HepG2 (cell line): ENCODE data around the gene TTLL10. TPM values are rescaled to one million over a fixed set of nuclear protein-coding genes. Genes with fewer than 3 reads are reported as not detected.
A peak's percentile ranks its signal among the peaks of the same experiment; 100 is the strongest.

Experiments used
- ARNTL ChIP-seq: sonication (generic); formaldehyde crosslinking; IDR thresholded peaks from 2 replicates; pipeline ENCODE4 v1.4.0; 2020; ENCODE audit warnings: mild to moderate bottlenecking, missing genetic modification reagents
- BCL6 ChIP-seq: IDR thresholded peaks from 2 replicates; pipeline ENCODE4 v1.6.1; 2016; ENCODE audit warnings: missing genetic modification reagents, missing compliant biosample characterization
- CHD4 ChIP-seq: fragments of 200-600 bp; sonication (generic); IDR thresholded peaks from 2 replicates; pipeline ENCODE4 v1.7.0; 2017; ENCODE audit warnings: mild to moderate bottlenecking, low read length, borderline replicate concordance
- FOXJ3 ChIP-seq: sonication (generic); formaldehyde crosslinking; IDR thresholded peaks from 2 replicates; pipeline ENCODE4 v1.4.0; 2020; ENCODE audit warnings: missing genetic modification reagents, mild to moderate bottlenecking, borderline replicate concordance
- FOXK1 ChIP-seq: sonication (generic); formaldehyde crosslinking; IDR thresholded peaks from 2 replicates; pipeline ENCODE4 v1.4.0; 2020; ENCODE audit warnings: low read depth, missing genetic modification reagents, borderline replicate concordance
- IKZF1 ChIP-seq: fragments of 450-650 bp; IDR thresholded peaks from 2 replicates; pipeline ENCODE4 v1.7.1; 2016
- KDM3A ChIP-seq: IDR thresholded peaks from 2 replicates; pipeline ENCODE4 v1.6.1; 2018; ENCODE audit warnings: low read depth, missing compliant biosample characterization
- NBN ChIP-seq: fragments of 450-650 bp; conservative IDR thresholded peaks from 2 replicates; pipeline ENCODE4 v1.6.1; 2017
- SMAD9 ChIP-seq: sonication (generic); formaldehyde crosslinking; IDR thresholded peaks from 2 replicates; pipeline ENCODE4 v1.5.1; 2020; ENCODE audit warnings: mild to moderate bottlenecking, missing genetic modification reagents
- SRSF4 ChIP-seq: fragments of 200-400 bp; formaldehyde crosslinking; IDR thresholded peaks from one replicate; pipeline ENCODE4 v1.6.1; 2018; ENCODE audit warnings: mild to moderate bottlenecking, low read depth, low read length, moderate library complexity; ENCODE audit not compliant: poor library complexity, severe bottlenecking
- TGIF2 ChIP-seq: IDR thresholded peaks from 2 replicates; pipeline ENCODE4 v1.6.1; 2016; ENCODE audit warnings: control low read depth, missing compliant biosample characterization
- ZBTB8A ChIP-seq: sonication (generic); formaldehyde crosslinking; IDR thresholded peaks from 2 replicates; pipeline ENCODE4 v1.4.0; 2020; ENCODE audit warnings: mild to moderate bottlenecking, low read depth, missing genetic modification reagents, borderline replicate concordance
- ZNF605 ChIP-seq: sonication (generic); formaldehyde crosslinking; IDR thresholded peaks from 2 replicates; pipeline ENCODE4 v1.8.0; 2022; ENCODE audit warnings: mild to moderate bottlenecking, missing genetic modification reagents
- ZSCAN31 ChIP-seq: sonication (generic); formaldehyde crosslinking; IDR thresholded peaks from 2 replicates; pipeline ENCODE4 v1.5.0; 2020; ENCODE audit warnings: low read depth, mild to moderate bottlenecking, missing genetic modification reagents
- polyA plus RNA-seq, 8 experiments: library from polyadenylated mRNA; depleted of rRNA in 3 of 8; stranded (reverse) in 7 of 8; unstranded in 1 of 8; fragments of >200 nt; fragmentation: Illumina TruSeq in 4 of 8; extraction: Trizol in 4 of 8; gene quantifications; 2 replicates each; pipeline versions ENCODE4 v1.2.1 to v1.2.3, GENCODE V29; 2011 to 2016; ENCODE audit warnings: low read depth in 4 of 8, missing spikeins in 1 of 8, mixed read lengths in 1 of 8; ENCODE audit not compliant: insufficient read depth in 1 of 8
- total RNA-seq, 5 experiments: library from RNA; depleted of rRNA; stranded (reverse); fragments of >200 nt; fragmentation: Illumina TruSeq; extraction: Trizol; gene quantifications; 2 replicates each; pipeline ENCODE4 v1.2.3, GENCODE V29; 2016; ENCODE audit warnings: low read depth in 1 of 5
- TF ChIP-seq, protein P1 (sequence below): sonication (generic); formaldehyde crosslinking; IDR thresholded peaks from 2 replicates; pipeline ENCODE4 v1.4.0; 2020; ENCODE audit warnings: mild to moderate bottlenecking, missing genetic modification reagents, borderline replicate concordance
- TF ChIP-seq, protein P2 (sequence below): sonication (generic); formaldehyde crosslinking; conservative IDR thresholded peaks from 2 replicates; pipeline ENCODE4 v1.8.0; 2022; ENCODE audit warnings: low read depth, missing genetic modification reagents
- TF ChIP-seq, protein P3 (sequence below): sonication (generic); formaldehyde crosslinking; IDR thresholded peaks from 2 replicates; pipeline ENCODE4 v1.4.0; 2020; ENCODE audit warnings: missing genetic modification reagents, mild to moderate bottlenecking, borderline replicate concordance
- TF ChIP-seq, protein P4 (sequence below): IDR thresholded peaks from 2 replicates; pipeline ENCODE4 v1.6.1; 2016; ENCODE audit warnings: missing compliant biosample characterization, missing genetic modification reagents, borderline replicate concordance

TTLL10 gene
- total and polyA plus RNA-seq, 2 of the 13 experiments (the other 11 are each of a cell fraction or from before 2014, with no cell fraction given), result not detected

DNA sequence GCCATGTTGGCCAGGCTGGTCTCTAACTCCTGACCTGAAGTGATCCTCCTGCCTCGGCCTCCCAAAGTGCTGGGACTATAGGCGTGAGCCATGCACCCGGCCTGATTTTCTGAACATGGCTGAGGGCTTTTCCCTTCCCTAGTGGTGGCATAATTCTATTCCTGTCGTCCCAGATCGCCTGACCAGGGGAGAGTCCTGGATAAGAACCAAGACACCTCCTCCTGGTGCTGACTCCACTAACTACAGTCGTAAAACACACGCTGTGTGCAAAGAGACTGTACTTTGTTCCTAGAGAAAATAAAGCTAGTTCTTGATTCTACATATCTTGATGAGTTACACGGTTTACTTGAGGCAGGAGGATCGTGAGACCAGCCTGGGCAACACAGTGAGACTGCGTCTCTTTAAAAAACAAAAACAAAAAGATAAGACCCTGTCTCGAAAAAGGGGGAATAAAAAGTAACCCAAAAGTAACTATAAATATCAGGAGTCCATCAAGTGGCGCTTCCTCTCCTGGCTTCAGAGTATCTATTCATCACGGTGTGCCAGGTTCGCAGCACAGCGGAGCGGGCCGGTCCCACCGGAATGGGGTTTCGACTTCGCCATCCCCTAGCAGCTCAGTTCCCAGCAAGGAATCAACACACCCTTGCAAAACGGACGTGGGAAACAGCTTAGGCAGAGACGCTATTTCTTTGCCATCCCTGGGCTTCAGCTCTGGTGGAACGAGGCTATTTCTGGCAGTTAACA lies 57.1 kb downstream of the TTLL10 start (continued):
- TF ChIP-seq, protein P1, sequence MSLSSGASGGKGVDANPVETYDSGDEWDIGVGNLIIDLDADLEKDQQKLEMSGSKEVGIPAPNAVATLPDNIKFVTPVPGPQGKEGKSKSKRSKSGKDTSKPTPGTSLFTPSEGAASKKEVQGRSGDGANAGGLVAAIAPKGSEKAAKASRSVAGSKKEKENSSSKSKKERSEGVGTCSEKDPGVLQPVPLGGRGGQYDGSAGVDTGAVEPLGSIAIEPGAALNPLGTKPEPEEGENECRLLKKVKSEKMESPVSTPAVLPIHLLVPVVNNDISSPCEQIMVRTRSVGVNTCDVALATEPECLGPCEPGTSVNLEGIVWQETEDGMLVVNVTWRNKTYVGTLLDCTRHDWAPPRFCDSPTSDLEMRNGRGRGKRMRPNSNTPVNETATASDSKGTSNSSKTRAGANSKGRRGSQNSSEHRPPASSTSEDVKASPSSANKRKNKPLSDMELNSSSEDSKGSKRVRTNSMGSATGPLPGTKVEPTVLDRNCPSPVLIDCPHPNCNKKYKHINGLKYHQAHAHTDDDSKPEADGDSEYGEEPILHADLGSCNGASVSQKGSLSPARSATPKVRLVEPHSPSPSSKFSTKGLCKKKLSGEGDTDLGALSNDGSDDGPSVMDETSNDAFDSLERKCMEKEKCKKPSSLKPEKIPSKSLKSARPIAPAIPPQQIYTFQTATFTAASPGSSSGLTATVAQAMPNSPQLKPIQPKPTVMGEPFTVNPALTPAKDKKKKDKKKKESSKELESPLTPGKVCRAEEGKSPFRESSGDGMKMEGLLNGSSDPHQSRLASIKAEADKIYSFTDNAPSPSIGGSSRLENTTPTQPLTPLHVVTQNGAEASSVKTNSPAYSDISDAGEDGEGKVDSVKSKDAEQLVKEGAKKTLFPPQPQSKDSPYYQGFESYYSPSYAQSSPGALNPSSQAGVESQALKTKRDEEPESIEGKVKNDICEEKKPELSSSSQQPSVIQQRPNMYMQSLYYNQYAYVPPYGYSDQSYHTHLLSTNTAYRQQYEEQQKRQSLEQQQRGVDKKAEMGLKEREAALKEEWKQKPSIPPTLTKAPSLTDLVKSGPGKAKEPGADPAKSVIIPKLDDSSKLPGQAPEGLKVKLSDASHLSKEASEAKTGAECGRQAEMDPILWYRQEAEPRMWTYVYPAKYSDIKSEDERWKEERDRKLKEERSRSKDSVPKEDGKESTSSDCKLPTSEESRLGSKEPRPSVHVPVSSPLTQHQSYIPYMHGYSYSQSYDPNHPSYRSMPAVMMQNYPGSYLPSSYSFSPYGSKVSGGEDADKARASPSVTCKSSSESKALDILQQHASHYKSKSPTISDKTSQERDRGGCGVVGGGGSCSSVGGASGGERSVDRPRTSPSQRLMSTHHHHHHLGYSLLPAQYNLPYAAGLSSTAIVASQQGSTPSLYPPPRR (CRISPR knock-in tag), result 0 out of 2 replicates have a peak, but pooled peaks have one; percentile 53
- TF ChIP-seq TGIF2 (CRISPR knock-in tag) (no peak), FOXJ3 (CRISPR knock-in tag) (peak; percentile 56; the same call in 1 of the 2 replicates), KDM3A (CRISPR knock-in tag) (no peak), ZBTB8A (CRISPR knock-in tag) (no peak), IKZF1 (no peak), BCL6 (CRISPR knock-in tag) (no peak), SRSF4 (no peak), ARNTL (CRISPR knock-in tag) (peak; percentile 10; the same call in 1 of the 2 replicates), NBN (no peak), SMAD9 (CRISPR knock-in tag) (peak; percentile 34; the same call in 1 of the 2 replicates), CHD4 (no peak), ZNF605 (CRISPR knock-in tag) (peak; percentile 43; the same call in 1 of the 2 replicates), FOXK1 (CRISPR knock-in tag) (no peak), ZSCAN31 (CRISPR knock-in tag) (no peak)
- TF ChIP-seq, protein P2, sequence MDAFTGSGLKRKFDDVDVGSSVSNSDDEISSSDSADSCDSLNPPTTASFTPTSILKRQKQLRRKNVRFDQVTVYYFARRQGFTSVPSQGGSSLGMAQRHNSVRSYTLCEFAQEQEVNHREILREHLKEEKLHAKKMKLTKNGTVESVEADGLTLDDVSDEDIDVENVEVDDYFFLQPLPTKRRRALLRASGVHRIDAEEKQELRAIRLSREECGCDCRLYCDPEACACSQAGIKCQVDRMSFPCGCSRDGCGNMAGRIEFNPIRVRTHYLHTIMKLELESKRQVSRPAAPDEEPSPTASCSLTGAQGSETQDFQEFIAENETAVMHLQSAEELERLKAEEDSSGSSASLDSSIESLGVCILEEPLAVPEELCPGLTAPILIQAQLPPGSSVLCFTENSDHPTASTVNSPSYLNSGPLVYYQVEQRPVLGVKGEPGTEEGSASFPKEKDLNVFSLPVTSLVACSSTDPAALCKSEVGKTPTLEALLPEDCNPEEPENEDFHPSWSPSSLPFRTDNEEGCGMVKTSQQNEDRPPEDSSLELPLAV (CRISPR knock-in tag), result no peak
- TF ChIP-seq, protein P3, sequence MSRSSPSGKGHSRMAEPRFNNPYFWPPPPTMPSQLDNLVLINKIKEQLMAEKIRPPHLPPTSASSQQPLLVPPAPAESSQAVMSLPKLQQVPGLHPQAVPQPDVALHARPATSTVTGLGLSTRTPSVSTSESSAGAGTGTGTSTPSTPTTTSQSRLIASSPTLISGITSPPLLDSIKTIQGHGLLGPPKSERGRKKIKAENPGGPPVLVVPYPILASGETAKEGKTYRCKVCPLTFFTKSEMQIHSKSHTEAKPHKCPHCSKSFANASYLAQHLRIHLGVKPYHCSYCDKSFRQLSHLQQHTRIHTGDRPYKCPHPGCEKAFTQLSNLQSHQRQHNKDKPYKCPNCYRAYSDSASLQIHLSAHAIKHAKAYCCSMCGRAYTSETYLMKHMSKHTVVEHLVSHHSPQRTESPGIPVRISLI (CRISPR knock-in tag), result no peak
- TF ChIP-seq, protein P4, sequence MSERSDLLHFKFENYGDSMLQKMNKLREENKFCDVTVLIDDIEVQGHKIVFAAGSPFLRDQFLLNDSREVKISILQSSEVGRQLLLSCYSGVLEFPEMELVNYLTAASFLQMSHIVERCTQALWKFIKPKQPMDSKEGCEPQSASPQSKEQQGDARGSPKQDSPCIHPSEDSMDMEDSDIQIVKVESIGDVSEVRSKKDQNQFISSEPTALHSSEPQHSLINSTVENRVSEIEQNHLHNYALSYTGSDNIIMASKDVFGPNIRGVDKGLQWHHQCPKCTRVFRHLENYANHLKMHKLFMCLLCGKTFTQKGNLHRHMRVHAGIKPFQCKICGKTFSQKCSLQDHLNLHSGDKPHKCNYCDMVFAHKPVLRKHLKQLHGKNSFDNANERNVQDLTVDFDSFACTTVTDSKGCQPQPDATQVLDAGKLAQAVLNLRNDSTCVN (CRISPR knock-in tag), result no peak
